Coronary artery (tissue), 2 donors: Measurements from ENCODE around the gene PATJ.
"Not testable (repeated sequence)": the region's sequence is repeated elsewhere in the genome, so short reads cannot be mapped to it uniquely, and the experiment has no call there.

ENCODE experiments used
- DNase-seq: peaks from one replicate; pipeline ENCODE4 v3.0.0-alpha.2; 2017; ENCODE audit warnings: low spot score
- H3K27ac ChIP-seq, 2 donors: fragments of 200-600 bp; sonication (generic); one replicate each; pipeline ENCODE4 v1.5.1; 2016 to 2019
- H3K4me3 ChIP-seq: fragments of 200-600 bp; sonication (generic); 2 replicates; pipeline ENCODE4 v1.5.1; 2016; ENCODE audit warnings: mild to moderate bottlenecking, moderate library complexity
- CTCF ChIP-seq: fragments of 200-600 bp; sonication (generic); IDR thresholded peaks from one replicate; pipeline ENCODE4 v1.5.1; 2019; ENCODE audit warnings: antibody characterized with exemption

The PATJ gene

GRCh38 chr1:61776091-61776490 lies 33.8 kb downstream of the PATJ start:
- no peak for TF ChIP-seq CTCF
- DNase-seq, result no peak
- Histone ChIP-seq H3K4me3 (no peak overlapping the region), H3K27ac (no peak overlapping the region)

GRCh38 chr1:61779231-61779630 lies 37.0 kb downstream of the PATJ start:
- no peak for DNase-seq
- Histone ChIP-seq H3K27ac (no peak overlapping the region), H3K4me3 (no peak overlapping the region)
- no peak for TF ChIP-seq CTCF

GRCh38 chr1:61781151-61781550 lies 38.9 kb downstream of the PATJ start:
- H3K27ac ChIP-seq, result no peak overlapping the region
- no peak for TF ChIP-seq CTCF
- H3K4me3 ChIP-seq, result no peak overlapping the region
- no peak for DNase-seq

- TF ChIP-seq CTCF, result no peak
- DNase-seq, result no peak
- H3K27ac ChIP-seq, result no peak overlapping the region
- H3K4me3 ChIP-seq, result no peak overlapping the region
Measured at GRCh38 chr1:61782771-61783170, 40.5 kb downstream of the PATJ start.

GRCh38 chr1:61784726-61785125 lies 42.4 kb downstream of the PATJ start:
- no peak overlapping the region for H3K4me3 ChIP-seq
- no peak for TF ChIP-seq CTCF
- H3K27ac ChIP-seq, result no peak overlapping the region
- DNase-seq, result no peak

- Histone ChIP-seq H3K4me3 (no peak overlapping the region), H3K27ac (no peak overlapping the region)
- no peak for TF ChIP-seq CTCF
- DNase-seq, result no peak
Measured at GRCh38 chr1:61790837-61791236, 48.6 kb downstream of the PATJ start.

- H3K27ac ChIP-seq, result no peak overlapping the region
- H3K4me3 ChIP-seq, result no peak overlapping the region
Measured at GRCh38 chr1:61797045-61797755, 54.9 kb downstream of the PATJ start.

GRCh38 chr1:61801047-61801446 lies 58.8 kb downstream of the PATJ start:
- H3K4me3 ChIP-seq, H3K27ac ChIP-seq, DNase-seq: not testable (repeated sequence)

More at GRCh38 chr1:61797045-61797755, 54.9 kb downstream of the PATJ start:
- TF ChIP-seq CTCF, result no peak
- no peak for DNase-seq
